HG03108 (cell line): ENCODE data around the gene MICAL1.

Experiments used
- ATAC-seq: cut with Tn5 transposase; IDR thresholded peaks from one replicate; pipeline ENCODE4 v1.9.1; 2021; ENCODE audit warnings: moderate library complexity; ENCODE audit not compliant: unreplicated experiment

Gene MICAL1

DNA sequence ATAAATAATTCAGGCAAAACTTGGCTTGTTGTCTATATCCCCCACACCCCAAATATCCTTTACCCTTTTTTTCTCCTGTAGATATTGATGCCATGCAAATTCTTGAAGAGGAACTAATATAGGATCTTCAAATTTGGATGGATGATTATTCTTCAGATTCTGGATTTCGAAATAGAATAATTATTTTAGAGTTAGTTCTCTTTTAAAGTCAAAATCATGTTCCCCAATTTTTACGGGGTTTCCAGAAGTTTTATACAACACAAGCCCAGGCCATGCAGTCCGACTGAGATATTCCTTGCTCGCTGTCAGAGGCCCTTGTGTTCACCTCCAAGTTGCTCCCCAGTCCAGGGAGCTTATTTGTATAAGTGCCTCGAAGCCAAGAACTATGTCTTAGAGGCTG is 19.5 kb downstream of the MICAL1 start:
- ATAC-seq = no peak

GRCh38 chr6:109434456-109434855 is 21.1 kb downstream of the MICAL1 start:
- ATAC-seq = no peak

- no peak for ATAC-seq
Observed at GRCh38 chr6:109429496-109429895, 26.1 kb downstream of the MICAL1 start.

GRCh38 chr6:109428889-109429477 is 26.6 kb downstream of the MICAL1 start:
- ATAC-seq = no peak

DNA sequence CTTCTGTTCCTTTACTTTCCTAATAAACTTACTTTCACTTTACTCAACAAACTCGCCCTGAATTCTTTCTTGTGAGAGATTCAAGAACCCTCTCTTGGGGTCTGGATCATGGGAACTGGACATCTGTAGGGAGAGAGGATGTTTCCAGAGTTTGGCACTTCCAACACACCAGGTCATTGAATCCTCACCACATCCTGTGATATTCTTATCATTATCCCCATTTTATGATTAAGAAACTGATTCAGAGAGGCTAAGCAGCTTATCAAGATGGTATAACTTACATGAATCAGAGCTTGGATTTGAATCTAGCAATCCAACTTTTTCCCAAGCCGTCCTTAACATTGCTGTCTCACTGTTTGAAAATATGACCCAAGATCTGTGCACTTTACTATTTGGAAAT is 30.6 kb downstream of the MICAL1 start:
- no peak for ATAC-seq

- ATAC-seq = no peak
Observed at GRCh38 chr6:109421184-109421583, 34.4 kb downstream of the MICAL1 start.

- ATAC-seq = no peak
Observed at GRCh38 chr6:109420751-109421150, 34.8 kb downstream of the MICAL1 start.

DNA sequence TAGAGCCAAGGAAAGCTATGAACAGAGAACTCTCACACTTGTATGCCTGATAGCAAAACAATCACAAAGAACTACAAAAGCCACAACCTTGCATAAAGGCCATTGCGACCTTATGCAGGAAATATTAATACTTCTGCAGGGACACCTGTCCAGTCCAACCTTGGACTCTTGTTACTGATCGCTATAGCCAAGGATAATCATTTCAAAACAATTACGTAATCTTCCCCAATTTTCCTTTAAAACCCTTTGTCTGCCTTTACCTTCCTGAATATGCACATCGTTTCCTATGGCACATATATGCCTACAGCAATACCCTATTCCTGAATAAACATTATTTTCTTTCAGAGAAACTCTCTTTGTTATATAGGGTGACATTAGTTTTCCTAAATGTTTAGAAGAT is 37.9 kb downstream of the MICAL1 start:
- no peak for ATAC-seq

GRCh38 chr6:109411034-109411433 is 44.5 kb downstream of the MICAL1 start:
- no peak for ATAC-seq

DNA sequence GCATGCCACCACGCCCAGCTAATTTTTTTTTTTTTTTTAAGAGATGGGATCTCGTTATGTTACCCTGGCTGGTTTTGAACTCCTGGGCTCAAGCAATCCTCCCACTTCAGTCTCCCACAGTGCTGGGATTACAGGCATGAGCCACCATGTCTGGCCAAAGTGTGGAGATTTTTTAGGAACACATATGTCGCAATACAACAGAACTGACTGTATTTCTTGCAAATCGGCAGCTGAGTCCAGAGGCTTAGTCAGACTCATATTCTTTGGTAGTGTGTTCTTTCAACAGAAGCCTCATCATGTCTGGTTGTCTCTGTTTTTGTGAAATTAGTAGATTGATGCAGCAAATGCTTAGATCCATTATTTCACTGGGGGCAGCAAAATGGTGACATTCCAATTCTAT is 49.4 kb downstream of the MICAL1 start:
- no peak for ATAC-seq

DNA sequence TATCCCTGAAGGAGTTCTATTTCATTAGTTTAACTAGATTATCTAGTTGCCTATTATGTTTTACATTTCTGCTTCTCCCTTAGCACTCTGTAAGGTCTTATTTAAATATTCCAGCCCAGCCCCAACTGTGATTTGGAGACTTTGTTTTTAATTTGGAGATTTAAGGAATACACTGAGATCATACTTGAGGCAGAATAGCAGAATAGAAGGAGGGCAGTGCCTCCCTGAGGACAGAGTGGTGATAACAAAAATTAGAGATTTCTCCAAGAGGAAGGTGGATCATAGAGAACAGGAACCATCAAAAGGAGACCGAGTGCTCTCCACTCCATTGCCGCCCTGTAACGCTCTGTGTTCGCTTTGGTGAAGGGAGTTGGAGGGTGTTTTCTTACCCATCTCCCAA is 58.6 kb downstream of the MICAL1 start:
- no peak for ATAC-seq

GRCh38 chr6:109396046-109396718 is 59.4 kb downstream of the MICAL1 start:
- no peak for ATAC-seq
